Vagina (tissue), 2 donors: ENCODE data around the gene MTMR12.

Source experiments
- CTCF ChIP-seq, 3 experiments: fragments of 450-650 bp in 2 of 3; fragments of 200-600 bp in 1 of 3; sonication (generic) in 1 of 3; IDR thresholded peaks; one replicate each; pipeline ENCODE4 v1.5.1; 2017 to 2019; ENCODE audit warnings: antibody characterized with exemption in 3 of 3, mild to moderate bottlenecking in 2 of 3, moderate library complexity in 2 of 3
- POLR2AphosphoS5 ChIP-seq, 2 donors: sonication (generic); formaldehyde crosslinking; IDR thresholded peaks; one replicate each; pipeline ENCODE4 v1.9.0; 2017; ENCODE audit warnings: antibody characterized with exemption in 2 of 2, mild to moderate bottlenecking in 2 of 2, low read depth in 1 of 2; ENCODE audit not compliant: insufficient read depth in 1 of 2

GRCh38 chr5:32290922-32291321 lies 21.8 kb downstream of the MTMR12 start:
- TF ChIP-seq CTCF (IDR thresholded peaks at IDR 0.05): no peak
- TF ChIP-seq POLR2AphosphoS5 (IDR thresholded peaks at IDR 0.05; ENCODE audit: insufficient read depth in 1 of 2, low read depth in 1 of 2): no peak
